Measurements from ENCODE around the gene MEGF11. TPM values are rescaled to one million over a fixed set of nuclear protein-coding genes. Genes with fewer than 3 reads are reported as not detected.

MEGF11 gene
- total RNA-seq, 1 experiment from 2014 or later: 1.2 TPM

DNA sequence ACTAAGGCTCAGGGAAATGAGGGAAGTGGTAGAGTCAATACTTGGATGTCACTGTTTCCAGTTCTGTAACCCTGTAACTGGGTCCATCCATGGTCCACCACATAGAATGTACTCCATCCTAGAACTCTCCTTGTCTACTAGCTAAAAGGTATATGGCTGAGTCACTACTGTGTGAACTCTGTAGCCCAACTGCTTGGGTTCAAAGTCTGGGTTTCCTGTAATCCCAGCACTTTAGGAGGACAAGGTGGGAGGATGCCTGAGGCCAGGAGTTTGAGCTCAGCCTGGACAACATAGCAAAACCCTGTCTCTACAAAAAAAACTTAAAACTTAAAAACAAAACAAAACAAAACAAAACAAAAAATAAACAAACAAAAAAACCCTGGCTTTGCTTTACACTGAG is 34.5 kb upstream of the MEGF11 start:
- Mint-ChIP-seq H3K27me3 (ENCODE audit: low read depth) (peaks cover 1% of the 10 kb centered on the region), H3K36me3 (ENCODE audit: insufficient read depth in 1 of 3, low read depth in 3 of 3) (no peaks in the 10 kb centered on the region), H3K4me1 (peaks cover 12 to 13% of the 10 kb centered on the region in 2 experiments), H3K27ac (no peak overlapping the region), H3K9me3 (no peaks in the 10 kb centered on the region), H3K4me3 (no peak overlapping the region)
- no peaks in the 10 kb centered on the region for H4K20me1 ChIP-seq (ENCODE audit: control insufficient read depth, insufficient read depth, insufficient read length)
- H3K4me2 ChIP-seq (ENCODE audit: insufficient read depth, insufficient read length, low read length): no peak overlapping the region
- H3K14ac ChIP-seq (ENCODE audit: insufficient read depth, low read length): no peak overlapping the region
- no peaks in the 10 kb centered on the region for H3K27me3 ChIP-seq (ENCODE audit: insufficient read depth, low read length)
- DNase-seq: no peak
- H2BK120ac ChIP-seq (ENCODE audit: low read depth, low read length, poor library complexity, severe bottlenecking): no peak overlapping the region
- no peak overlapping the region for H4K8ac ChIP-seq (replicated peaks; ENCODE audit: insufficient read length, low read depth, low read length)
- no peak overlapping the region for H2BK20ac ChIP-seq (ENCODE audit: low read depth, low read length, poor library complexity, severe bottlenecking)
- H4K5ac ChIP-seq (ENCODE audit: insufficient read length, low read depth, low read length): no peak overlapping the region
- H2BK12ac ChIP-seq (ENCODE audit: insufficient read length, low read depth, low read length): no peak overlapping the region
- H3K23ac ChIP-seq (ENCODE audit: insufficient read length, low read depth, low read length): no peak overlapping the region
- H3K23me2 ChIP-seq (ENCODE audit: insufficient read length, low read depth, low read length, poor library complexity, severe bottlenecking): no peaks in the 10 kb centered on the region
- H4K91ac ChIP-seq (ENCODE audit: insufficient read length, low read depth, low read length): no peak overlapping the region
- H3K4me1 ChIP-seq (ENCODE audit: insufficient read depth, low read length): no peaks in the 10 kb centered on the region
- H3K79me1 ChIP-seq (ENCODE audit: insufficient read depth, low read depth, low read length, poor library complexity, severe bottlenecking): no peaks in the 10 kb centered on the region
- no peak overlapping the region for H3K56ac ChIP-seq (ENCODE audit: insufficient read length, low read depth, low read length)
- no peak overlapping the region for H3K4ac ChIP-seq (ENCODE audit: low read depth, low read length)
- H3K9me3 ChIP-seq (ENCODE audit: control insufficient read depth, low read depth, low read length): no peaks in the 10 kb centered on the region
- H3K79me2 ChIP-seq (ENCODE audit: insufficient read depth, low read length): no peaks in the 10 kb centered on the region
- H3K27ac ChIP-seq (ENCODE audit: insufficient read length, low read depth, low read length): no peak overlapping the region
- H2BK5ac ChIP-seq (ENCODE audit: insufficient read length, low read length): no peak overlapping the region
- H3K9ac ChIP-seq (ENCODE audit: extremely low read depth, insufficient read length, low read length): no peak overlapping the region
- H3K18ac ChIP-seq (ENCODE audit: insufficient read length, low read depth, low read length): no peak overlapping the region
- H2AK5ac ChIP-seq (ENCODE audit: insufficient read length, low read length): no peak overlapping the region
- no peak overlapping the region for H2BK15ac ChIP-seq (ENCODE audit: low read depth, low read length)
- no peak overlapping the region for H3T11ph ChIP-seq (ENCODE audit: low read length)
- TF ChIP-seq, protein P1, sequence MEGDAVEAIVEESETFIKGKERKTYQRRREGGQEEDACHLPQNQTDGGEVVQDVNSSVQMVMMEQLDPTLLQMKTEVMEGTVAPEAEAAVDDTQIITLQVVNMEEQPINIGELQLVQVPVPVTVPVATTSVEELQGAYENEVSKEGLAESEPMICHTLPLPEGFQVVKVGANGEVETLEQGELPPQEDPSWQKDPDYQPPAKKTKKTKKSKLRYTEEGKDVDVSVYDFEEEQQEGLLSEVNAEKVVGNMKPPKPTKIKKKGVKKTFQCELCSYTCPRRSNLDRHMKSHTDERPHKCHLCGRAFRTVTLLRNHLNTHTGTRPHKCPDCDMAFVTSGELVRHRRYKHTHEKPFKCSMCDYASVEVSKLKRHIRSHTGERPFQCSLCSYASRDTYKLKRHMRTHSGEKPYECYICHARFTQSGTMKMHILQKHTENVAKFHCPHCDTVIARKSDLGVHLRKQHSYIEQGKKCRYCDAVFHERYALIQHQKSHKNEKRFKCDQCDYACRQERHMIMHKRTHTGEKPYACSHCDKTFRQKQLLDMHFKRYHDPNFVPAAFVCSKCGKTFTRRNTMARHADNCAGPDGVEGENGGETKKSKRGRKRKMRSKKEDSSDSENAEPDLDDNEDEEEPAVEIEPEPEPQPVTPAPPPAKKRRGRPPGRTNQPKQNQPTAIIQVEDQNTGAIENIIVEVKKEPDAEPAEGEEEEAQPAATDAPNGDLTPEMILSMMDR (conservative IDR thresholded peaks at IDR 0.05): no peak
- H2AFZ ChIP-seq (ENCODE audit: low read length): no peak overlapping the region
